Epithelial cell of prostate (primary cell): ENCODE measurements around the gene SLC44A4.

Experiments used
- DNase-seq: peaks from one replicate; pipeline ENCODE4 v3.0.0-alpha.2; 2011; ENCODE audit warnings: low read depth, low spot score
- H3K27ac ChIP-seq: fragments of 450-650 bp; 2 replicates; pipeline ENCODE4 v1.5.1; 2017; ENCODE audit warnings: mild to moderate bottlenecking

The SLC44A4 gene

GRCh38 chr6:31901953-31902643, 23.3 kb upstream of the SLC44A4 start, which contains the start of gene ZBTB12:
Gene ZBTB12, minus strand, starts transcription at chr6:31902086. Its CDS starts 781 bp downstream, at chr6:31901305.
- DNase-seq: no peak
- H3K27ac ChIP-seq: peak within 1 kb of the TSS; percentile 40

DNA sequence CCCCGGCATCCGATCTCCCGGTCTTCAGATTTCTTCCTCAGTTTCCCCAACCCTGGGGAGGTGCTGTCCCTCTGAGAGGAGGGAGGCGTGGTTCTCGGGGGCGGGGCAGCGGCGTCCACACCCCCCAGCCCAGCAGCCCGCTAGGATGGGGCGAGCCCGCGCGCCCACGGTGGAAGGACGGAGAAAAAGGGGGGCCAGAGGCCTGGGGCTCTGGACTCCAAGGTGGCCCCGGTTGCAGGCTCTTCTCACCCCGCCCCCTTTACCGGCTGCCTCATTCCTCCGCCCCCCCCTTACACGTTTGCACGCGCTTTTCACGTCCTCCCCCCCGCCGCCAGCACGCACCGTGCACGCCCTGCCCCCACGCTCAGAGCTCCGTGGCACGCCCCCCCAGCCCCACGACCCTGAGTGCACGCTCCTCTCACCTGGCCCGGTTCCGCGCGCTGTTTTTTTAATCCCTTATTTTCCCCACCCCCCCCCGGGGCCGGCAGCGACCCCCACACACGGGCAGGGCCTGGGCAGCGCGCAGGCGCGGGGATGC, 22.7 kb upstream of the SLC44A4 start:
- H3K27ac ChIP-seq: peak overlapping the region; percentile 40
- no peak for DNase-seq

DNA sequence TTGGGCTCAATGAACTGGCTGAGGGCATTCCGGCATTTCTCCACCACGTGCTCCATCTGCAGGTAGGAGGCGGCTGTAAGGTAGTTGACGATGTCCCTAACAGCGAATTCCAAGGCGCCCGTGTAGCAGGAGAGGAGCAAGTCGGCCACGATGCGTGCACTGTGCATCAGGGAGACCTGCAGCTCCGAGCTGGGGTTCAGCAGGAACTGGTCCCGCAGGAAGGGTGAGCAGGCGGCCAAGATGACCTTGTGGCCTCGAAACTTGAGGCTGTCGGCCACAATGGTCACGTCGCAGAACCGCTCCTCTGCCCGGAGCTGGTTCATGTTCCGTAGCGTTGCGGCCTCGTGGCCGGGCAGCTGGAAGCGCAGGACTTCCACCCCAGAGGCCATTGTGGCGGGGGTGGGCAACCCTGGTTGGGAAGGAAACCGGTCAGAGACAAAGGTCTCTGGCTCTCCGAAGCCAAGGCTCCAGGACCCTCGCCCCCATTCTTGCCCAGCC, 22.2 kb upstream of the SLC44A4 start:
- H3K27ac ChIP-seq: no peak overlapping the region

GRCh38 chr6:31899882-31900722, 21.3 kb upstream of the SLC44A4 start:
- no peak overlapping the region for H3K27ac ChIP-seq
- no peak for DNase-seq

More for the DNA sequence above, 22.2 kb upstream of the SLC44A4 start:
- no peak for DNase-seq

GRCh38 chr6:31899215-31899614, 20.4 kb upstream of the SLC44A4 start:
- no peak overlapping the region for H3K27ac ChIP-seq
- DNase-seq: no peak

GRCh38 chr6:31898383-31899011, 19.7 kb upstream of the SLC44A4 start:
- DNase-seq: no peak
- peak overlapping the region; percentile 71 for H3K27ac ChIP-seq

- H3K27ac ChIP-seq: peak within 1 kb of the TSS; percentile 71
- DNase-seq: no peak
Measured at GRCh38 chr6:31897612-31898382, 19.0 kb upstream of the SLC44A4 start, which contains the start of gene EHMT2. Gene EHMT2, minus strand, starts transcription at chr6:31897698. Its CDS starts 21 bp downstream, at chr6:31897677.

DNA sequence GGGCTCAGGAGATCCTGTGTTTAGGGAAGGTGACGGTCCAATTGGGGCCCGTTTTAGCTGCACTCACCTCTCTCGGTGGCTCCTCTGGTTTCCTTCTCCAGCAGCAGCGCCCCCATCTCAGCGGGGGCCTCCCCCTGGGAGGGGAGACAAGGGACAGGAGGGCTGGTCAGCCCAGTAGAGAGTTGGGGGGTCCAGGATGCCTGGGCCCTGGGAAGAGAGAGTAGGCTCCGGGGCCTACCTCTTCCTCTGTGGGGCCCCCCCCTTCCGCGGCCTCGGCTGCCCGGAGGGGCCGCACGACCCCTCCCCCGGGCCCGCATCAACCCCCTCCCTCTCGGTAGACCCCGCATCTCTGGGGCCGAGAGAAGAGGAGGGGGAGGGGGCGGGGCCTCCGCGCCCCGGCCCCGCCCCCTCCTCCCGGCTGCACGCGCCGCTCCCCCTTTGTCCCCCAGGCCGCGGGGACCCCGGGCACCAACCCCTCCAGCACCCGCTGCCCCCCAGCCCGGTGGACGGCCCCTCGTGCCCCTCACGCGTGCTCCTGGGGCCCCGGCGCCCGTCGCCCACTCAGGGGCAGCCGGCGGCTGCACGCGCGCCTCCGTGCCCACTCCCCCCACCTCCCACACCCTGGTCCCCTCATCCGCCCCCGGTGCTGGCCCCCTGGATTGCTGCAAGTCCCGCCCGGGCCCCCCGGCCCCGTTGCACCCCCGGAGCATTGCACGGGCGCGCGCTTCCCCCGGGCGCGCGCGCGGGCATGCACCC, 18.2 kb upstream of the SLC44A4 start:
- H3K27ac ChIP-seq: peak overlapping the region; percentile 71
- no peak for DNase-seq

DNA sequence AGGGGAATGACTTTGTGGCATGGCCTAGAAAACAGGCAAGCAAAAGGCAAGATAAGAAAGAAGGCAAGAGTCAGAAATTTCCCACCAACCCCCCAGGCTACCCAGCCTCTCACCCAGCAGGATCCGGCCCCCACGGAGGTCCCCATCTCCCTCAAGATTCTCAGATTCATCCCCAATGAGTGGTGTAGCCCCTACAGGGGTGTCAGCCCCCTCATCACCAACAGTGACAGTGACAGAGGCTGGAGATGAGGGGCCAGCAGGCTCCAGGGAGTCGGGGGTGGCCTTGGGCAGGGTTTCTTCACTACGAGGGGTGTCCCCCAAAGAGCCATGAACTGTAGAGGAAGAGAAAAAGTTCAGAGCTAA, 17.7 kb upstream of the SLC44A4 start:
- no peak overlapping the region for H3K27ac ChIP-seq
- no peak for DNase-seq

DNA sequence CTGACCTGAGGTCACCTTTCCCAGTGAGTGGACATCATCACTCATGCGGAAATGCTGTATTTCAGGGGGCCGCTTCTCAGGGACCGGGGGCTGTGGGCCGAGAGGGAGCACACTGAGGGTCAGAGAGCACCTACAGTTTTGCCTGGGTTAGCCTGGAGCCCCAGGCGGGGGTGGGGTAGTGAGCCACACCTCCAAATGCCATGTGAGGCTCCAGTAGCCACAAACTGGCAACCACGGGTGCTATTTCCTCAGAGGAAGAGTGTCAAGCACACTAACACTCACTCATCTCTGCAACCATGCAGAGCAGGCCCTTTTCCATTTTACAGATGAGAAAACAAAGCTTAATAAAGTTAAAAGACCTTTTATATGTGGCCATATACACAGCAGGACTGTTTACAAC, 14.0 kb upstream of the SLC44A4 start:
- no peak for DNase-seq

GRCh38 chr6:31889331-31889972, 10.7 kb upstream of the SLC44A4 start:
- DNase-seq: no peak
- H3K27ac ChIP-seq: no peak overlapping the region

More for the DNA sequence above, 14.0 kb upstream of the SLC44A4 start:
- H3K27ac ChIP-seq: no peak overlapping the region

DNA sequence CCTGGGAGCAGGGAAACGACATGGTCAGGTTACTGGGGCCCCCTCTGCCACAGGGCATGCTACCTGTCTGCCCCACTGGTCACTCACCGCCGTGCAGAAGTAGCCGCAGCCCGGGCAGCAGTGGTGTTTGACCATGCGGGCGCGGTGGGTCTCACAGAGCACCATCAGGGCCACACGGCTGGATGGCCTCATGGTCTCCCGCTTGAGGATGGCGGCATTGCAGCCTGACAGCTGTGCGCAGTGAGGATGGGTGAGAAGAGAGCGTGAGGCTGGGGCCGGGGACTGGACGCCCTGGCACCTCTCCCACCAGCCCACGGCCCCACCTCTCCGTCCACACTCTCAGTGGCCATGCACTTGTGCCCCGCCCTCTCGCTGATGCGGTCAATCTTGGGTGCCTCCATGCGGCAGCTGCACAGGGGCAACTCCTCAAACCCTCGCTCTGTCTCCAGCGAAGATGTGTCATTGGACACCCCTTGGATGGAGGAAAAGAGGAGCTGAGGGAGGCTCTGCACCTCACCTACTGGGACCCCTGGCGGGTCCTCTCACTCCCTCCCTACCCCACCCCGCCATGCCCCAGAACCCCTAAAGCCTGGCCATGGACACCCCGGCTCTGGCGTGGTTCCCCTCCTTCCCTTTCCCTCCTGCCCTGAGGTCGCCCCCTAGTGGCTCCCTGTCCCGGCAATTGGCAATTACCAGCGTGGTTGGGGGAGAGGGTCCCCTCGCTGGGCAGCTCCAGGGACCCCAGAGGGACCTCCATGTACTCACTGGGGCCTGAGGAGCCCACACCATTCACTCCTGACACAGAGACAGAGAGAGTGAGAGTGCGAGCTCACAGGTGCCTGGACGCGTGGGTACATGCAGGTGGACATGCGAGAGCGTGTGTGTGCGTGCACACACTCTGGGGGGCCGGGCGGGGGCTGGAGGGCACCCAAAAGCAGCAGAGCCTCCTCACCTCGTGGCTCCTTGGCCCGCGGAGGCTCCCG, 9.8 kb upstream of the SLC44A4 start:
- no peak for DNase-seq
- no peak overlapping the region for H3K27ac ChIP-seq

DNA sequence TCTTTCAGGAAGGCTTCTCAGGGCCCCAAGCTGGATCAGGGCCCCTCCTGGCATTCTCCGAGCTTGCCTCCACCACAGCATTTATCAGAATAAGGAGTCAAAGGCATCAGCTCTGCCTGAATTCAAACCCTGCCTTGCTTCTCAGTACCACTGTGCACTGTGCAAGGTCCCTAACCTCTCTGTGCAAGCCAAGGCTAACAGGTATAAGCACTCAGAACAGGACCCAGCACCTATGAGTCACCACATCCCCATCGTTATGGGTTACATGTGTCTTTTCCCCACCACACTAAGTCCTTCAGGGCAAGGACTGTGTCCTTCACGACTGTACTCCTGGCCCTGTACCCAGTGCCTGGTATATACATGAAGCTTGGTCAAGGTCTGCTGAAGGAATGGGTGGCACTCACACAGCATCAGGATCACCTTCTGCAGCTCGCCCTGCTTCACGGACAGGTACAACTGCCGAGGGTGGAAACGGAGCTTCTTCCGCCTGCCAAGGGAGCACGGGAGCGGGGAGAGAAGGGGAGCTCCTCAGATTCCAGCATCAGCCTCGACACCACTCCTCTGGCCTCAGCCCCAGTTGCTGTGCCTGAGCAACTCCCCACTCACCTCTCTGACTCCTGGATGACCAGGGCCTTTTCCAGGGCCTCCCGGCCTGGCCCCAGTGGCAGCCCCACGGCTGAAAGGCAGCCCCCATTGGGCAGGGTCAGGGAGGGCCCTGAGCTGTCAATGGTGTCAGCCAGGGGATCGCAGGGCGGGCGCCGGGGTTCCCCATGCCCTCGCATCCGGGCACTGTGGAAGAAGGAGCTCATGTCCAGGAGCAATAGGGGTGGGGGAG, 8.6 kb upstream of the SLC44A4 start:
- no peak for DNase-seq
- no peak overlapping the region for H3K27ac ChIP-seq

DNA sequence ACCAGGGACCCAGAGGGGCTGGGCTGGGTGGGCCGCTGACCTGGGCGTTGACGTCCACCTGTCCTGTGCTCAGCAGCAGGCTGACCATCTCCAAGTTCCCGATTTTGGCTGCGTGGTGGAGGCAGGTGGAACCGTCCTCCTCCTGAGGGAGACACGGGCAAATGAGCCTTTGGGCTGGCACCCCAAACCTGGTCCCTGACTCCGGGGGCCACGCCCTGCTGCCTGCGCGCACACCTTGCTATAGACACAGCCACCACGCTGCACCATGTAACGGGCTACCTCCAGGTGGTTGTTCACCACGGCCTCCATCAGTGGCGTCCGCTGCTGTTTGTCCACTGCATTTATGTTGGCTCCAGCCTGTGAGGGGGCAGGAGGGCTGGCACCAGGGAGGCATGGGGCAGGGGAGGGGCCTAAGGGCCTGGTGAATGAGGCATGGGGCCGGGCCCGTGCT, 7.8 kb upstream of the SLC44A4 start:
- no peak overlapping the region for H3K27ac ChIP-seq
- no peak for DNase-seq

DNA sequence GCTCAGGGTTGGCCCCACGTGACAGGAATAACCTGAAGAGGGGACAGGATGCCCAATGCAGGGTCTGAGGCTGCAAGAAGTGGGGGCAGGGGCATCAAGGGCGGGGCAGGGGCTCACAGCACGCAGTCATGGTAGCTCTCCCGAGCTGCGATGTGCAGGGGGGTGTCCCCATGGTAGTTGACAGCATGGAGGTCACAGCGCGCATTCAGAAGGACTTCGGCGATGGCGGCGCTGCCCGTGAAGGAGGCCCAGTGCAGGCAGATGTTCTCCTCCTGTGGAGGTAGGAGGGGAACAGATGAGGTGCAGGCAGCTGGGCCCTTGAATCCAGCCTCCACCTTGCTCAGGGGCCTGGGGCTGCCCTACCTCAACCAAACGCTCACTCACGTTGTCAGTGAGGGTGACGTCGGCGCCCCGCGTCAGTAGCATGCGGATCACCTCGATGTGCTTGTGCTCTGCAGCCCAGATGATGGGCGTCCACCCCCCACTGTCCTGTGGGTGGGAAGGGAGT, 5.8 kb upstream of the SLC44A4 start:
- no peak for DNase-seq
- H3K27ac ChIP-seq: no peak overlapping the region

- H3K27ac ChIP-seq: no peak overlapping the region
- DNase-seq: no peak
Measured at GRCh38 chr6:31883676-31884075, 4.9 kb upstream of the SLC44A4 start.
